ENCODE data around the gene ABI1. TPM values are rescaled to one million over a fixed set of nuclear protein-coding genes. Genes with fewer than 3 reads are reported as not detected.

Gene ABI1
- total RNA-seq, 6 experiments from 2014 or later: 13.4 to 25.3 (median 17.4) TPM

DNA sequence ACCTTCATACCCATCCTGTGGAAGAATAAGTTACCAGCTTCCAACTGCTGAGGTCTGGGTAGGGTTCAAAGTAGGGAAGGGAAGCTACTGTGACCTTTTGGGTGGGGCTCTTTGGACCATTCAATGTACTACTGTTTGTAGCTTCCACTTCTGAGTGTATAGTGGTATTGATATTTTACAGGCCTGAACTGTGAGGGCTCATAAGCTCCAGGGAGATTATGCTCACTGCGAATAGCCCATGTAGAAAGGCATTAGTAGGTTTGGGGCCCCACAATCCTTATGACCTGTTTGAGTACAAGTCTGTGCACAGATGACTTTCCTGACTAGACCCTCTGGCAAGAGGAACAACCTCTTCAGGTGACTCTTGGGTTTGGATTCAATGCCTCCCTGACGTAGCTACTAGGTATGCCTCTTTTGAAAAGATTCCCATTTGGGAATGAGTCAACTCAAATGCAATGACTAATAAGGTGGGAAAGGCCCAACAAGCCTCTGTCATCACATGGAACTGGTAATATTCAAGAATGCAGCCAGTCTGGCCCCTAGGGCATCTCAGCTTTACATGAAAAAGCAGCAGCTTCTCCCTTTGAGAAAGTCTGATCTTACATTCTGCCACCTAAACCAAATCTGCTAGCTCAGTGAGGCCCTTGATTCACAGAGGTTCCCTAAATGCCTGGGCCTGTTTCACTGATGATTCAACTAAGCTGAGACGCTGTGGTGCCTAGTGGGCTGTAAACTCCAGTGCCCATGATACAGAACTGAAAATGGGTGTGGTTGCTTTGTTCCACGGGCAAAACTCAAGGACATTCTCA, 79.8 kb downstream of the ABI1 start:
- no peaks in the 10 kb centered on the region for H3K4me1 ChIP-seq
- no peak overlapping the region for H3K4me3 ChIP-seq
- WGBS (ENCODE audit: insufficient coverage, low coverage, low lambda C conversion rate, missing lambda C conversion rate): 70% methylated on average over 2 of the region's 4 CpGs
- peak; percentile 26 to 64 (median 44) for ATAC-seq
- H3K27me3 ChIP-seq: no peaks in the 10 kb centered on the region
- H3K27ac ChIP-seq: no peak overlapping the region
- no peaks in the 10 kb centered on the region for H3K9me3 ChIP-seq
- no peaks in the 10 kb centered on the region for H3K36me3 ChIP-seq
- TF ChIP-seq POLR2A (IDR thresholded peaks at IDR 0.05): no peak
- intact Hi-C loops (cut with DNase I): no loop called here
- no peak for DNase-seq

- TF ChIP-seq CTCF (IDR thresholded peaks at IDR 0.05): no peak
- no peak for TF ChIP-seq POLR2A (IDR thresholded peaks at IDR 0.05)
- 100% methylated on average over 4 of the region's 8 CpGs for WGBS (ENCODE audit: insufficient coverage, low coverage, low lambda C conversion rate, missing lambda C conversion rate)
- no peak for ATAC-seq
Measured at GRCh38 chr10:26780106-26780792, 80.5 kb downstream of the ABI1 start.

DNA sequence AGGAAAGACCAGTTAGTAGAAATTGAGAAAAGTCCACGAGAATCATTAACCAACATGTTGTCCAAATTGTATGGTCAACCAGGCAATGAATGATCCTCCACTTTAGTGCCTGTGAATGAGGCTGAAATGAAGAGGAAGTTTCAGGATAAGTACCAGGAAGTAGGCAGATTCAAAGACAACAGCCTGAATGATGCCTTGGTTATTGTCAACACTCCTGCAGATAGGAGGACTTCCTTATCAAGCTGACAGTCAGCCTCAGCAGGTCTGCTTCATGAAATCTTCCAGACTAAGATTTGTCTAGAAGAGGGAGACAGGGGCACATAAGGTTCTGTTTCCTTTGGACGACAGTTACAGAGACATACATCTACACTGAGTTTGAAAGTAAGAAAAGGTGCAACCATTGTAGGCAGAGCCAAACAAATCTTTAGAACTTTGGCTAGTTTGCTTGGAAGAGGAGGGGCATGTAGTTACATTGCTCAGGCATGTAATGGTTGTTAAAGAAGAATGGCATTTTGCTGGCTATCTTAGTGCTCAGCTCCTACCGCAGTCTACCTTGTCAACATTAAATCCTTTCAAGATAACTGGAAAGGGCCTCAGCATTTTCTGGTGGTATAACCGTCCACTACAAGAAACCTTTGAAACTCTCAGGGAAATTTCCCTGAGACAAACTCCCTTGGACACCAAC, 81.4 kb downstream of the ABI1 start:
- H3K9me3 ChIP-seq: no peaks in the 10 kb centered on the region

More at GRCh38 chr10:26780106-26780792, 80.5 kb downstream of the ABI1 start:
- Histone ChIP-seq H3K27me3 (no peaks in the 10 kb centered on the region), H3K4me3 (no peak overlapping the region), H3K36me3 (no peaks in the 10 kb centered on the region), H3K4me1 (no peaks in the 10 kb centered on the region), H3K27ac (no peak overlapping the region), H3K9me3 (no peaks in the 10 kb centered on the region)
- no peak for DNase-seq
- intact Hi-C loops (cut with DNase I): no loop called here

GRCh38 chr10:26777686-26778085, 83.1 kb downstream of the ABI1 start:
- Histone ChIP-seq H3K36me3 (no peaks in the 10 kb centered on the region), H3K4me3 (no peak overlapping the region), H3K27ac (no peak overlapping the region), H3K9me3 (no peaks in the 10 kb centered on the region), H3K27me3 (no peaks in the 10 kb centered on the region), H3K4me1 (no peaks in the 10 kb centered on the region)
- 100% methylated on average over 2 of the region's 2 CpGs for WGBS (ENCODE audit: insufficient coverage, low coverage, low lambda C conversion rate, missing lambda C conversion rate)
- ATAC-seq (no peak), DNase-seq (no peak)
- intact Hi-C loops (cut with DNase I): no loop called here
- no peak for TF ChIP-seq CTCF (IDR thresholded peaks at IDR 0.05)
- no peak for TF ChIP-seq POLR2A (IDR thresholded peaks at IDR 0.05)

More for the DNA sequence above, 81.4 kb downstream of the ABI1 start:
- no peak for DNase-seq
- Histone ChIP-seq H3K36me3 (no peaks in the 10 kb centered on the region), H3K27me3 (no peaks in the 10 kb centered on the region), H3K4me1 (no peaks in the 10 kb centered on the region), H3K27ac (no peak overlapping the region), H3K4me3 (no peak overlapping the region)
- intact Hi-C loops (cut with DNase I): no loop called here
- peak in 2 of 4 donors; percentile 25 to 36 for ATAC-seq
- TF ChIP-seq CTCF (IDR thresholded peaks at IDR 0.05): no peak
- TF ChIP-seq POLR2A (IDR thresholded peaks at IDR 0.05): no peak
- 76% methylated on average over 4 of the region's 4 CpGs for WGBS (ENCODE audit: insufficient coverage, low coverage, low lambda C conversion rate, missing lambda C conversion rate)
